Spleen (tissue), 7 donors: Measurements from ENCODE around the gene OTOP2.

Experiments used
- CTCF ChIP-seq, 11 experiments: fragments of 200-600 bp in 7 of 11; fragments of 450-650 bp in 4 of 11; sonication (generic) in 4 of 11; IDR thresholded peaks in 8 of 11; conservative IDR thresholded peaks in 3 of 11; 1 replicate in 7 of 11; 2 replicates in 4 of 11; pipeline versions ENCODE4 v1.4.0 to v1.8.0; 2016 to 2021; ENCODE audit warnings: antibody characterized with exemption in 11 of 11, inconsistent platforms in 4 of 11, mild to moderate bottlenecking in 1 of 11
- POLR2A ChIP-seq, 3 donors: fragments of 450-650 bp; IDR thresholded peaks; one replicate each; pipeline ENCODE4 v1.5.1; 2017; ENCODE audit warnings: antibody characterized with exemption in 3 of 3, mild to moderate bottlenecking in 1 of 3
- POLR2AphosphoS5 ChIP-seq, 3 donors: sonication (generic); formaldehyde crosslinking; IDR thresholded peaks; one replicate each; pipeline ENCODE4 v1.5.1; 2017; ENCODE audit warnings: antibody characterized with exemption in 3 of 3
- donor health status: DM: no; HTN: no; CAD: no; lungs with moderate emphysema.
- donor health status: DM: no; HTN: no; CAD: no.
- donor health status: DM: no; HTN: no; CAD: no.

- TF ChIP-seq POLR2AphosphoS5 (IDR thresholded peaks at IDR 0.05) (no peak), CTCF (IDR thresholded peaks at IDR 0.05 in 8 of 11, conservative IDR thresholded peaks at IDR 0.05 in 3 of 11) (no peak), POLR2A (IDR thresholded peaks at IDR 0.05) (no peak)
Observed at GRCh38 chr17:74968361-74968780, 44.3 kb downstream of the OTOP2 start.
